Measurements from ENCODE around the gene CACNA2D4. TPM values are rescaled to one million over a fixed set of nuclear protein-coding genes. Genes with fewer than 3 reads are reported as not detected.

The CACNA2D4 gene
- total and polyA plus RNA-seq, 2 donors (not counting 3 experiments of a cell fraction or from before 2014, with no cell fraction given), result 0.58 to 0.73 TPM

- H3K36me3 ChIP-seq (ENCODE audit: control insufficient read depth in 2 of 2, extremely low read depth in 1 of 2, insufficient read depth in 2 of 2, low read length in 2 of 2), result no peaks in the 10 kb centered on the region
- no peak overlapping the region for H2AFZ ChIP-seq (ENCODE audit: low read depth, low read length)
- H4K20me1 ChIP-seq (replicated peaks; ENCODE audit: control insufficient read depth, extremely low read depth, insufficient read depth, low read length), result no peaks in the 10 kb centered on the region
- H3K79me2 ChIP-seq (ENCODE audit: control insufficient read depth, insufficient read depth, low read length), result no peaks in the 10 kb centered on the region
- intact Hi-C loops (cut with micrococcal nuclease) (no loop called here), dilution Hi-C loops (cut with MboI; ENCODE audit: extremely low pct_ligation_motif_present, low sequenced_read_pairs) (no loop called here)
- H3K27ac ChIP-seq (ENCODE audit: insufficient read depth, low read depth, low read length), result no peak overlapping the region
- no peaks in the 10 kb centered on the region for H3K9me3 ChIP-seq (replicated peaks; ENCODE audit: control insufficient read depth, insufficient read depth, low read length)
- no peaks in the 10 kb centered on the region for H3K4me1 ChIP-seq (ENCODE audit: control insufficient read depth, extremely low read depth, insufficient read depth, low read length)
- ChIA-PET CTCF (no interaction called here), POLR2A (no interaction called here)
- TF ChIP-seq POLR2A (IDR thresholded peaks at IDR 0.05; ENCODE audit: low read depth, low read length) (no peak), MYC (IDR thresholded peaks at IDR 0.05; ENCODE audit: low read depth, low read length) (no peak), GATA2 (IDR thresholded peaks at IDR 0.05; ENCODE audit: insufficient read depth, insufficient read length, low read depth, low read length) (no peak), JUN (IDR thresholded peaks at IDR 0.05; ENCODE audit: borderline replicate concordance, insufficient read depth, insufficient read length, low read depth) (no peak), MAX (IDR thresholded peaks at IDR 0.05; ENCODE audit: insufficient read depth, insufficient read length) (no peak), POLR2AphosphoS5 (IDR thresholded peaks at IDR 0.05; ENCODE audit: insufficient read depth, low read depth, low read length) (no peak), FOS (IDR thresholded peaks at IDR 0.05; ENCODE audit: borderline replicate concordance, insufficient read depth, low read length) (no peak), EZH2 (IDR thresholded peaks at IDR 0.05; ENCODE audit: borderline replicate concordance, low read depth, low read length, severe bottlenecking) (no peak), CTCF (IDR thresholded peaks at IDR 0.05; ENCODE audit: extremely low read depth in 1 of 2, insufficient read depth in 1 of 2, low read depth in 1 of 2, low read length in 2 of 2) (no peak)
- DNase-seq (ENCODE audit: low read depth, low spot score) (no peak), FAIRE-seq (no peak)
- BruUV-seq (replicated peaks), result no TSS peak
- no peak overlapping the region for H3K9ac ChIP-seq (replicated peaks; ENCODE audit: extremely low read depth, insufficient read depth, low read length)
- H3K4me2 ChIP-seq (ENCODE audit: insufficient read depth, low read length), result no peak overlapping the region
- H3K4me3 ChIP-seq (replicated peaks in 1 of 3; ENCODE audit: insufficient read depth in 1 of 3, low read depth in 1 of 3, low read length in 3 of 3), result no peak overlapping the region
- H3K27me3 ChIP-seq (ENCODE audit: control insufficient read depth in 2 of 2, insufficient read depth in 2 of 2, low read length in 2 of 2), result no peaks in the 10 kb centered on the region
- H3K9me1 ChIP-seq (replicated peaks; ENCODE audit: control insufficient read depth, extremely low read depth, insufficient read depth, low read length), result no peaks in the 10 kb centered on the region
These were observed 80.1 kb downstream of the CACNA2D4 start for GRCh38 chr12:1838205-1838993.

Measured in endothelial cell of umbilical vein (primary cell).